GM19324 (cell line): ENCODE measurements around the gene ATP1B3.
"Not testable (repeated sequence)": the region's sequence is repeated elsewhere in the genome, so short reads cannot be mapped to it uniquely, and the experiment has no call there.

ENCODE experiments used
- ATAC-seq: cut with Tn5 transposase; IDR thresholded peaks from one replicate; pipeline ENCODE4 v1.9.1; 2021; ENCODE audit warnings: mild to moderate bottlenecking, moderate library complexity; ENCODE audit not compliant: unreplicated experiment, low FRiP score

Gene ATP1B3

GRCh38 chr3:141900343-141900742 is 23.9 kb downstream of the ATP1B3 start:
- ATAC-seq = no peak

GRCh38 chr3:141901914-141902313 is 25.5 kb downstream of the ATP1B3 start:
- ATAC-seq = no peak

GRCh38 chr3:141904203-141904602 is 27.8 kb downstream of the ATP1B3 start:
- ATAC-seq = no peak

GRCh38 chr3:141905129-141905528 is 28.7 kb downstream of the ATP1B3 start:
- ATAC-seq = no peak

- no peak for ATAC-seq
Observed at GRCh38 chr3:141909408-141909807, 33.0 kb downstream of the ATP1B3 start.

- ATAC-seq = not testable (repeated sequence)
Observed at GRCh38 chr3:141909986-141910385, 33.5 kb downstream of the ATP1B3 start.

GRCh38 chr3:141913150-141913811 is 36.8 kb downstream of the ATP1B3 start:
- ATAC-seq = no peak

GRCh38 chr3:141914311-141914710 is 37.9 kb downstream of the ATP1B3 start:
- no peak for ATAC-seq

- no peak for ATAC-seq
Observed at GRCh38 chr3:141915016-141915415, 38.6 kb downstream of the ATP1B3 start.

GRCh38 chr3:141915766-141916165 is 39.3 kb downstream of the ATP1B3 start:
- ATAC-seq = no peak

GRCh38 chr3:141920701-141921100 is 44.3 kb downstream of the ATP1B3 start:
- no peak for ATAC-seq

- peak; percentile 50 for ATAC-seq
Observed at GRCh38 chr3:141921316-141921715, 44.9 kb downstream of the ATP1B3 start.

GRCh38 chr3:141925677-141926076 is 49.2 kb downstream of the ATP1B3 start:
- not testable (repeated sequence) for ATAC-seq

- ATAC-seq = no peak
Observed at GRCh38 chr3:141926929-141927328, 50.5 kb downstream of the ATP1B3 start.

GRCh38 chr3:141928631-141929270 is 52.3 kb downstream of the ATP1B3 start:
- ATAC-seq = no peak

- no peak for ATAC-seq
Observed at GRCh38 chr3:141929341-141929995, 53.0 kb downstream of the ATP1B3 start.

- no peak for ATAC-seq
Observed at GRCh38 chr3:141930801-141931200, 54.4 kb downstream of the ATP1B3 start.

- ATAC-seq = no peak
Observed at GRCh38 chr3:141933421-141934300, 57.2 kb downstream of the ATP1B3 start.

GRCh38 chr3:141934354-141934753 is 57.9 kb downstream of the ATP1B3 start:
- ATAC-seq = no peak

- no peak for ATAC-seq
Observed at GRCh38 chr3:141938011-141938500, 61.6 kb downstream of the ATP1B3 start.

GRCh38 chr3:141939759-141940158 is 63.3 kb downstream of the ATP1B3 start:
- no peak for ATAC-seq
